GM18505 (cell line): ENCODE data around the gene SHROOM4.

Experiments
- ATAC-seq: cut with Tn5 transposase; IDR thresholded peaks from one replicate; pipeline ENCODE4 v1.9.1; 2021; ENCODE audit not compliant: unreplicated experiment
- POLR2A ChIP-seq: IDR thresholded peaks from 4 replicates; pipeline ENCODE4 v1.6.1; 2011; ENCODE audit warnings: borderline replicate concordance; ENCODE audit not compliant: insufficient read depth, insufficient read length; ENCODE audit errors: extremely low read depth

SHROOM4 gene

DNA sequence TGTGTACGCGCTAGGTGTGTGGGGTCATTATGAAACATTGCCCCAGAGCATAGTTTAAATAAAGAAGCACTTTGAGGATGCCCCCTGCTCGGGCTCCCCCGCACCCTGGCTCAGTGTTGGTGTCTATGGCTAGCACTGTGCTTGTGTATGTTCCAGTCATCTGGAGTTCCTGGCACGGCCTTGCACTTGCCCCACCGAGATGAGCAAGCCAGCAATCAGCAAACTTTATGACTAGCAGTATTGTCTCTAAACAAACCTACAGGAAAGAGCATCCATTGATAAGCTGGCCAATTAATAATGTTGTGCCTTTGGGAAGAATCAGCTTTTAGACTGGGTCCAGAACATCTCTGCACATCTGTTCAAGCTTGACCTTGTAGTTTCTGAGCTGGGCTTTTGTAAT, 707 bp upstream of the SHROOM4 start:
- TF ChIP-seq POLR2A: no peak
- no peak for ATAC-seq

GRCh38 chrX:50812995-50813842, 775 bp downstream of the SHROOM4 start:
- TF ChIP-seq POLR2A: no peak
- ATAC-seq: no peak

DNA sequence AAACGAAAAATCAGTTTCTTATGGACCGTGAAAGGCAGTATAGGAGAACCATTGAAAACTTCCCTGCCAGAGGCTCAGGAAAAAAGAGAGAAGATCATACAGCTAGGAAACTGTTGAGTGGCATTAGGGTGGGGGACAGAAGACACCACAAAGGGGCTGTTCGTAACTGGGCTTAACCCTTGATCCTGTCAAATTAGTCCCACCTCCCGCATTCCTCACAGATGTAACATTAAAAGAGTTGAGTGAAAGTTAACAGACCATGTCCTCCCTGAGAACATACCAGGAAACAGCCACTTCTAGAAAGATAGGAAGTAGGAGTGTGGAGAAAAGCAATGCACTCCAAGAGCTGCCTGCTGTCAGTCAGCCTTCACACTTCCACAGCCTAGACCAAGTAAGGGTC, 8.7 kb downstream of the SHROOM4 start:
- TF ChIP-seq POLR2A: no peak
- no peak for ATAC-seq

GRCh38 chrX:50801135-50801534, 12.9 kb downstream of the SHROOM4 start:
- TF ChIP-seq POLR2A: no peak
- ATAC-seq: no peak

DNA sequence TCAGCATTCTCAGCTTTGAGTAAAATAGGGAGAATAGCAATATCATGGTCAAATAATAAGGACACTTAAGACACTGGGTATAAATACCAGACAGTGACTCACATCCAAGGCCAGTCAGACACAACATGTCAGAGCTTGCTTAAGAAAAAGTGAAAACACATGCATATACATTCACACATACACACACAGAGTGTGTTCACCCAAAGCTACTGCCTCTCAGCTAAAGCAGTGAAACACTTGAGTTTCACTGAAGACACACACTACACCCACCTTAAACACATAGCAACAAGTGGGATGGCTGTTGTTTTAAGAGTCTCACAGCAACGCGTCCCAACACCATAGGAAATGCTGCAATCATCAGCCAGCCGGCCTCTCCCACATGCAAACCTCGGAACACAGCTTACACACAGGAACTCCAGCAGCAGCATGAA, 14.4 kb downstream of the SHROOM4 start:
- no peak for TF ChIP-seq POLR2A

GRCh38 chrX:50798783-50799182, 15.2 kb downstream of the SHROOM4 start:
- no peak for ATAC-seq
- TF ChIP-seq POLR2A: no peak

More for the DNA sequence above, 14.4 kb downstream of the SHROOM4 start:
- ATAC-seq: no peak

GRCh38 chrX:50787099-50787498, 26.9 kb downstream of the SHROOM4 start:
- TF ChIP-seq POLR2A: no peak
- no peak for ATAC-seq

DNA sequence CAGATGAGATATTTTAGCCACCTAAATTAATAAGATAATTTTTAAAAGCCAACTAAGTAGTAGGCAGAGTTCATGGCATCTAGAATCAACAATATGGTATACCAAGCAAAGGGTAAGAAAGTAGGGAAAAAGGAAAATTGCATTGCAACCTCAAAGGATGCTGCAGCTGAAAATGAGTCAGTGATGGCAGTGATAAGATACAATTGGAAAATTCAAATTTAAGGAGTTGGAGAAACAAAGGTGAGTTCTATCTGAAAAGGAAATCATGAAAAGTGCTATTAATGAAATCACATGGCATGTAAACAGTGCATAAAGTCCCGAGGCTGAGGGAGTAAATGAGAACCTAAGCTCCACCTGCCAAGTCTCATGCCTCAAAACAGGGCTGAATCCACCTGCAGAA, 33.9 kb downstream of the SHROOM4 start:
- no peak for TF ChIP-seq POLR2A
- no peak for ATAC-seq

- no peak for ATAC-seq
These were observed 34.3 kb downstream of the SHROOM4 start for GRCh38 chrX:50779694-50780093.

DNA sequence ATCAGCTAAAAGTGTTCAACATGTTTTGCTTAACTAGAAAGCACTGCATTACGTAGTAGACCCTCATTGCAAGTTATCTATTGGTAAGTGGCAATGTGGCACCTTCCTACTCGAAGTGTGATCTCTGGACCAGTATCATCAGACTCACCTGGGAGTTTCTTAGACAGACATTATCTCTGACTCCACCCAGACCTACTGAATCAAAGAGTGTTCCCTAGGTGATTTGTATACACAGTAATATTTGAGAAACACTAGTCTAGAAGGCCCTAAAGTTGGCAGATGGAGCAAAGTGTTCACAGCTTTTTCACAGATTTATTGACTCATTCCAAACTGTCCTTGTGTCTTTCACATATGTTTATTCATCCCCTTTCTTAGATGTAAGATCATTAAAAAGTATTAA, 35.7 kb downstream of the SHROOM4 start:
- no peak for ATAC-seq
- no peak for TF ChIP-seq POLR2A

More at GRCh38 chrX:50779694-50780093, 34.3 kb downstream of the SHROOM4 start:
- TF ChIP-seq POLR2A: no peak

- no peak for TF ChIP-seq POLR2A
- no peak for ATAC-seq
These were observed 37.7 kb downstream of the SHROOM4 start for GRCh38 chrX:50776248-50776647.

GRCh38 chrX:50771382-50771781, 42.6 kb downstream of the SHROOM4 start:
- no peak for TF ChIP-seq POLR2A
- ATAC-seq: no peak

DNA sequence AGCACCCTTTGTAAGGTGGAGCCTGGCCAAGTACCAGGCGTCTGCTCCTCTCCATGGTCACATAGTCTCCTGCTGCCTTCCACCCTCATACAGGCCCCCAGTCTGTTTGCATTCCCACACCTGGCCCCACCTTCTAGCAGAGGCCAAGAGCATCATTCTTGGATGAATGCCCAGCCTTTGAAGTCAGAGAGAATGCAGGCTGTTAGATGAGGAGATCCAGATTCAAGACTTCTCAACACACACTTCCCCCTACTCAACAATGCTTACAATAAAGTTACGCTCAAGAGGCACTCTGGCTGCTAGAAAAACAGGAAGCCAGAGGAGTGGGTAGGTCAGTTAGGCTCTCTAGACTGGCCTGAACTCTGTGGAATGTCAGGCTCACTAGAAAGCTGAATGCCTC, 43.3 kb downstream of the SHROOM4 start:
- TF ChIP-seq POLR2A: no peak
- ATAC-seq: no peak

DNA sequence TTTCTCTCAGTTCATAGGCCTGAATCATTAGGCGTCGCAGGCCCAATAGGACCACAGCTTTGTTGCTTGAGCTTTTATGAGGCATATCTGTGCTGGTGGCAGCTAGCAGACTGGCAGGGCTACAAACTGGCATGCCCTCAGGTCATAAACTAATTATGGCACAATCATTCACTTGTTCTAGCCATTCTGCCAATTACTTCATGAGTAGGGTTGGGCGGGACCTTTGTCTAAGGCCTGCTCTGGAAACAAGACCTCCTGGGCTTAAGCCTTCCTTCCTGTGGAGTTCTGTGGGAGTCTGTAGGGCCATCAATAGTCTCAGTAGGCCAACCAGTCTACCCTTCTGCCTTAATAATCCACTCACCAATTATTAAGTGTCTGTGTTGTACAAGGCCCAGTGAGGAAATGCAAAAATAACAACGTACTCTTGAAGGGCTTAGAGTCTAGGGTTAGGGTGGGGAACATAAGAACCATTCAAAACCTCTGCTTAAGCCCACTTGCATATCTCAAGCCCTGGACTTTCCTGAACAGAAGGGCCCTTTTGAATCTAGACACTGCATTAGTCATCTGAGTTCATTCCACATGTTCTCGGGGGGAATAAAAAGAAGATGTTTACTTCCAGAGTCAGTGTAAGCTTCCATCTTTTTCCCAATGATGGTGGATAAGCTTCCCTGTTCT, 44.5 kb downstream of the SHROOM4 start:
- no peak for ATAC-seq
- no peak for TF ChIP-seq POLR2A
